Peyer's patch (tissue), 4 donors: ENCODE results near the gene SLC15A1. TPM values are rescaled to one million over a fixed set of nuclear protein-coding genes. Genes with fewer than 3 reads are reported as not detected.

Experiments
- DNase-seq, 3 donors: peaks; one replicate each; pipeline ENCODE4 v3.0.0-alpha.2; 2017 to 2019
- H3K27ac ChIP-seq, 4 donors: fragments of 200-600 bp; sonication (generic); one replicate each; pipeline ENCODE4 v1.5.1; 2016 to 2019
- H3K27me3 ChIP-seq, 2 donors: fragments of 200-600 bp; sonication (generic); one replicate each; pipeline ENCODE4 v1.5.1; 2019
- H3K36me3 ChIP-seq, 3 donors: fragments of 200-600 bp; sonication (generic); one replicate each; pipeline ENCODE4 v1.5.1; 2016 to 2019
- H3K4me1 ChIP-seq, 4 donors: fragments of 200-600 bp; sonication (generic); one replicate each; pipeline ENCODE4 v1.5.1; 2016 to 2019
- H3K4me3 ChIP-seq, 4 donors: fragments of 200-600 bp; sonication (generic); 1 replicate in 3 of 4; 2 replicates in 1 of 4; pipeline ENCODE4 v1.5.1; 2016 to 2019; ENCODE audit warnings: mild to moderate bottlenecking in 1 of 4
- H3K9me3 ChIP-seq, 4 donors: fragments of 200-600 bp; sonication (generic); one replicate each; pipeline ENCODE4 v1.5.1; 2016 to 2019; ENCODE audit warnings: mild to moderate bottlenecking in 1 of 4
- CTCF ChIP-seq, 6 experiments: fragments of 450-650 bp in 4 of 6; fragments of 200-600 bp in 2 of 6; sonication (generic) in 1 of 6; IDR thresholded peaks; one replicate each; pipeline ENCODE4 v1.5.1; 2017 to 2019; ENCODE audit warnings: antibody characterized with exemption in 6 of 6, mild to moderate bottlenecking in 3 of 6, moderate library complexity in 1 of 6
- POLR2A ChIP-seq, 2 donors: fragments of 450-650 bp; IDR thresholded peaks; one replicate each; pipeline ENCODE4 v1.5.1; 2017; ENCODE audit warnings: antibody characterized with exemption in 2 of 2, mild to moderate bottlenecking in 2 of 2, moderate library complexity in 2 of 2
- total RNA-seq, 4 donors: library from RNA; depleted of rRNA; stranded (reverse); fragments of >200 nt; gene quantifications; one replicate each; pipeline ENCODE4 v1.1.0, GENCODE V29; 2016

The SLC15A1 gene
- total RNA-seq, 4 donors from 2014 or later, result 4.1 to 732 (median 555) TPM

- peaks cover 0 to 41% (median 0%) of the 10 kb centered on the region in 3 donors for H3K36me3 ChIP-seq
- no peaks in the 10 kb centered on the region for H3K9me3 ChIP-seq
- no peak for TF ChIP-seq CTCF (IDR thresholded peaks at IDR 0.05)
- no peak for TF ChIP-seq POLR2A (IDR thresholded peaks at IDR 0.05)
Observed at GRCh38 chr13:98797456-98797855, 45.0 kb upstream of the SLC15A1 start.

GRCh38 chr13:98796798-98797197, 44.3 kb upstream of the SLC15A1 start:
- peaks cover 0 to 7% (median 0%) of the 10 kb centered on the region in 4 donors for H3K4me1 ChIP-seq
- H3K36me3 ChIP-seq, result peaks cover 0 to 41% (median 0%) of the 10 kb centered on the region in 3 donors
- H3K27ac ChIP-seq, result no peak overlapping the region
- no peaks in the 10 kb centered on the region for H3K9me3 ChIP-seq
- H3K27me3 ChIP-seq, result no peaks in the 10 kb centered on the region
- no peak for TF ChIP-seq CTCF (IDR thresholded peaks at IDR 0.05)
- no peak for TF ChIP-seq POLR2A (IDR thresholded peaks at IDR 0.05)
- H3K4me3 ChIP-seq, result no peak overlapping the region
- no peak for DNase-seq

More at GRCh38 chr13:98797456-98797855, 45.0 kb upstream of the SLC15A1 start:
- Histone ChIP-seq H3K4me1 (peaks cover 0 to 14% (median 0%) of the 10 kb centered on the region in 4 donors), H3K27ac (no peak overlapping the region), H3K27me3 (no peaks in the 10 kb centered on the region), H3K4me3 (no peak overlapping the region)
- DNase-seq, result no peak

- DNase-seq, result no peak
- Histone ChIP-seq H3K4me1 (peaks cover 0 to 5% (median 0%) of the 10 kb centered on the region in 4 donors), H3K4me3 (no peak overlapping the region), H3K27ac (no peak overlapping the region), H3K36me3 (peaks cover 0 to 41% (median 0%) of the 10 kb centered on the region in 3 donors), H3K27me3 (no peaks in the 10 kb centered on the region), H3K9me3 (no peaks in the 10 kb centered on the region)
- TF ChIP-seq CTCF (IDR thresholded peaks at IDR 0.05), result peak in 1 of 6 experiments; percentile 0
- no peak for TF ChIP-seq POLR2A (IDR thresholded peaks at IDR 0.05)
Observed at GRCh38 chr13:98796191-98796590, 43.7 kb upstream of the SLC15A1 start.

- no peaks in the 10 kb centered on the region for H3K27me3 ChIP-seq
- no peak for TF ChIP-seq CTCF (IDR thresholded peaks at IDR 0.05)
- no peak for TF ChIP-seq POLR2A (IDR thresholded peaks at IDR 0.05)
- no peak overlapping the region for H3K27ac ChIP-seq
- peaks cover 0 to 5% (median 0%) of the 10 kb centered on the region in 4 donors for H3K4me1 ChIP-seq
- no peak for DNase-seq
- peaks cover 0 to 38% (median 0%) of the 10 kb centered on the region in 3 donors for H3K36me3 ChIP-seq
- H3K4me3 ChIP-seq, result no peak overlapping the region
- H3K9me3 ChIP-seq, result no peaks in the 10 kb centered on the region
Observed at GRCh38 chr13:98795220-98795619, 42.7 kb upstream of the SLC15A1 start.

GRCh38 chr13:98794498-98794897, 42.0 kb upstream of the SLC15A1 start:
- Histone ChIP-seq H3K27ac (no peak overlapping the region), H3K36me3 (peaks cover 0 to 31% (median 0%) of the 10 kb centered on the region in 3 donors), H3K27me3 (no peaks in the 10 kb centered on the region), H3K4me1 (peaks cover 0 to 5% (median 0%) of the 10 kb centered on the region in 4 donors), H3K4me3 (no peak overlapping the region), H3K9me3 (no peaks in the 10 kb centered on the region)
- TF ChIP-seq CTCF (IDR thresholded peaks at IDR 0.05) (no peak), POLR2A (IDR thresholded peaks at IDR 0.05) (no peak)
- DNase-seq, result peak in 1 of 3 donors; percentile 6
